Activated CD4-positive, alpha-beta T cell treated with anti-CD3 and anti-CD28 coated beads, Interleukin-2, amount 10 ng/mL, durations not matched to agents 24 days and 14 days (primary cell): ENCODE measurements around the gene INTS11. TPM values are rescaled to one million over a fixed set of nuclear protein-coding genes. Genes with fewer than 3 reads are reported as not detected.
"Not testable (repeated sequence)": the region's sequence is repeated elsewhere in the genome, so short reads cannot be mapped to it uniquely, and the experiment has no call there.

Source experiments
- DNase-seq: peaks from one replicate; pipeline ENCODE4 v3.0.0; 2022
- H3K27ac Mint-ChIP-seq: one replicate; pipeline ENCODE4 v1.8.0; 2022; ENCODE audit warnings: mild to moderate bottlenecking, mixed read lengths
- H3K27me3 Mint-ChIP-seq: one replicate; pipeline ENCODE4 v1.8.0; 2022; ENCODE audit warnings: mixed read lengths
- H3K36me3 Mint-ChIP-seq: one replicate; pipeline ENCODE4 v1.8.0; 2022; ENCODE audit warnings: low read depth, mild to moderate bottlenecking, mixed read lengths
- H3K4me1 Mint-ChIP-seq: one replicate; pipeline ENCODE4 v1.8.0; 2021; ENCODE audit warnings: mixed read lengths
- H3K4me3 Mint-ChIP-seq: one replicate; pipeline ENCODE4 v1.8.0; 2022; ENCODE audit warnings: mild to moderate bottlenecking, moderate library complexity, mixed read lengths
- H3K9me3 Mint-ChIP-seq: one replicate; pipeline ENCODE4 v1.8.0; 2021; ENCODE audit warnings: mixed read lengths
- intact Hi-C: fragments of 100-400 bp; cut with micrococcal nuclease; formaldehyde crosslinking; loops from one replicate; pipeline ENCODE4 v1.15.1; 2023
- total RNA-seq: library from RNA; stranded (reverse); gene quantifications from 2 replicates; pipeline ENCODE4 v1.2.3, GENCODE V29; 2022

INTS11 gene
- total RNA-seq = 145 TPM in 2 replicates

GRCh38 chr1:1324524-1325287 lies at the start of gene INTS11, which contains the start of gene CPTP:
Gene INTS11 (minus strand): TSS chr1:1324660. CDS start chr1:1324608, 52 bp downstream.
Gene CPTP (plus strand): TSS chr1:1324802. CDS start chr1:1326911, 2,109 bp downstream.
- intact Hi-C loops = loop anchor here (2.0 kb wide), 2 partner anchors 16 to 24 kb away; partner anchors contain the start of genes DVL1 and PUSL1
- Mint-ChIP-seq H3K4me3 (peak within 1 kb of the TSS; percentile 92), H3K27ac (peak within 1 kb of the TSS; percentile 92), H3K27me3 (no peaks in the 10 kb centered on the region), H3K36me3 (peaks cover 16% of the 10 kb centered on the region), H3K9me3 (no peaks in the 10 kb centered on the region), H3K4me1 (peaks cover 18% of the 10 kb centered on the region)
- peak; percentile 99 for DNase-seq

- H3K9me3 Mint-ChIP-seq = no peaks in the 10 kb centered on the region
- H3K4me1 Mint-ChIP-seq = peaks cover 22% of the 10 kb centered on the region
- peaks cover 15% of the 10 kb centered on the region for H3K36me3 Mint-ChIP-seq
- H3K27ac Mint-ChIP-seq = peak overlapping the region; percentile 72
- peak overlapping the region; percentile 87 for H3K4me3 Mint-ChIP-seq
- DNase-seq = peak; percentile 64
- intact Hi-C loops = loop anchor here (2.0 to 10.0 kb wide), 2 partner anchors 25 to 131 kb away; partner anchors contain the start of gene DVL1
- no peaks in the 10 kb centered on the region for H3K27me3 Mint-ChIP-seq
Observed at GRCh38 chr1:1373815-1374588, 49.5 kb upstream of the INTS11 start.

- no peak for DNase-seq
- Mint-ChIP-seq H3K27me3 (no peaks in the 10 kb centered on the region), H3K4me1 (peaks cover 22% of the 10 kb centered on the region), H3K4me3 (peak overlapping the region; percentile 87), H3K27ac (peak overlapping the region; percentile 29), H3K9me3 (no peaks in the 10 kb centered on the region), H3K36me3 (peaks cover 15% of the 10 kb centered on the region)
- intact Hi-C loops = loop anchor here (10.0 kb wide), 1 partner anchor 132 kb away; no protein-coding TSS in a partner anchor
Observed at GRCh38 chr1:1373051-1373814, 48.8 kb upstream of the INTS11 start.

GRCh38 chr1:1371746-1372711 lies 47.6 kb upstream of the INTS11 start:
- Mint-ChIP-seq H3K9me3 (no peaks in the 10 kb centered on the region), H3K27ac (no peak overlapping the region), H3K4me1 (peaks cover 22% of the 10 kb centered on the region), H3K36me3 (peaks cover 13% of the 10 kb centered on the region), H3K4me3 (peak overlapping the region; percentile 64), H3K27me3 (no peaks in the 10 kb centered on the region)
- intact Hi-C loops = loop anchor here (10.0 kb wide), 1 partner anchor 133 kb away; no protein-coding TSS in a partner anchor
- DNase-seq = peak; percentile 95

- peak overlapping the region; percentile 64 for H3K4me3 Mint-ChIP-seq
- no peaks in the 10 kb centered on the region for H3K9me3 Mint-ChIP-seq
- peak overlapping the region; percentile 63 for H3K27ac Mint-ChIP-seq
- peak; percentile 92 for DNase-seq
- H3K36me3 Mint-ChIP-seq = peaks cover 13% of the 10 kb centered on the region
- peaks cover 20% of the 10 kb centered on the region for H3K4me1 Mint-ChIP-seq
- intact Hi-C loops = loop anchor here (10.0 kb wide), 1 partner anchor 133 kb away; no protein-coding TSS in a partner anchor
- no peaks in the 10 kb centered on the region for H3K27me3 Mint-ChIP-seq
Observed at GRCh38 chr1:1371364-1371745, 46.9 kb upstream of the INTS11 start.

- Mint-ChIP-seq H3K27me3 (no peaks in the 10 kb centered on the region), H3K4me3 (peak overlapping the region; percentile 64), H3K27ac (no peak overlapping the region), H3K36me3 (peaks cover 13% of the 10 kb centered on the region), H3K4me1 (peaks cover 19% of the 10 kb centered on the region), H3K9me3 (no peaks in the 10 kb centered on the region)
- intact Hi-C loops = loop anchor here (10.0 kb wide), 1 partner anchor 134 kb away; no protein-coding TSS in a partner anchor
- no peak for DNase-seq
Observed at GRCh38 chr1:1370771-1371300, 46.4 kb upstream of the INTS11 start.

- intact Hi-C loops = loop anchor here (10.0 kb wide), 1 partner anchor 135 kb away; no protein-coding TSS in a partner anchor
- H3K27ac Mint-ChIP-seq, DNase-seq, H3K27me3 Mint-ChIP-seq, H3K9me3 Mint-ChIP-seq: not testable (repeated sequence)
- Mint-ChIP-seq H3K36me3 (peaks cover 11% of the 10 kb centered on the region), H3K4me1 (peaks cover 16% of the 10 kb centered on the region), H3K4me3 (peak overlapping the region; percentile 48)
Observed at GRCh38 chr1:1370094-1370493, 45.6 kb upstream of the INTS11 start.

- Mint-ChIP-seq H3K4me1 (peaks cover 8% of the 10 kb centered on the region), H3K9me3 (no peaks in the 10 kb centered on the region), H3K4me3 (no peak overlapping the region), H3K36me3 (peaks cover 2% of the 10 kb centered on the region), H3K27ac (no peak overlapping the region), H3K27me3 (no peaks in the 10 kb centered on the region)
- intact Hi-C loops = no loop called here
- DNase-seq = no peak
Observed at GRCh38 chr1:1367315-1367714, 42.9 kb upstream of the INTS11 start.

GRCh38 chr1:1366699-1367066 lies 42.2 kb upstream of the INTS11 start:
- no peak overlapping the region for H3K4me3 Mint-ChIP-seq
- H3K27ac Mint-ChIP-seq = no peak overlapping the region
- H3K4me1 Mint-ChIP-seq = peaks cover 8% of the 10 kb centered on the region
- H3K9me3 Mint-ChIP-seq = no peaks in the 10 kb centered on the region
- peaks cover 4% of the 10 kb centered on the region for H3K27me3 Mint-ChIP-seq
- DNase-seq = no peak
- H3K36me3 Mint-ChIP-seq = no peaks in the 10 kb centered on the region
- intact Hi-C loops = no loop called here

- no peak for DNase-seq
- peaks cover 4% of the 10 kb centered on the region for H3K27me3 Mint-ChIP-seq
- no peak overlapping the region for H3K4me3 Mint-ChIP-seq
- H3K9me3 Mint-ChIP-seq = no peaks in the 10 kb centered on the region
- H3K4me1 Mint-ChIP-seq = peaks cover 4% of the 10 kb centered on the region
- H3K27ac Mint-ChIP-seq = no peak overlapping the region
- intact Hi-C loops = no loop called here
- no peaks in the 10 kb centered on the region for H3K36me3 Mint-ChIP-seq
Observed at GRCh38 chr1:1365875-1366698, 41.6 kb upstream of the INTS11 start.

- intact Hi-C loops = no loop called here
- H3K4me1 Mint-ChIP-seq = peaks cover 4% of the 10 kb centered on the region
- no peaks in the 10 kb centered on the region for H3K36me3 Mint-ChIP-seq
- no peak overlapping the region for H3K27ac Mint-ChIP-seq
- no peak overlapping the region for H3K4me3 Mint-ChIP-seq
- DNase-seq = no peak
- no peaks in the 10 kb centered on the region for H3K9me3 Mint-ChIP-seq
- H3K27me3 Mint-ChIP-seq = peaks cover 8% of the 10 kb centered on the region
Observed at GRCh38 chr1:1364266-1364665, 39.8 kb upstream of the INTS11 start.

- DNase-seq = no peak
- intact Hi-C loops = no loop called here
- Mint-ChIP-seq H3K4me1 (peaks cover 10% of the 10 kb centered on the region), H3K9me3 (no peaks in the 10 kb centered on the region), H3K27ac (no peak overlapping the region), H3K27me3 (peaks cover 15% of the 10 kb centered on the region), H3K36me3 (no peaks in the 10 kb centered on the region), H3K4me3 (no peak overlapping the region)
Observed at GRCh38 chr1:1361982-1362423, 37.5 kb upstream of the INTS11 start.
